ENCODE results near the gene OGFR.
A peak's percentile ranks its signal among the peaks of the same experiment; 100 is the strongest.

Gene OGFR

DNA sequence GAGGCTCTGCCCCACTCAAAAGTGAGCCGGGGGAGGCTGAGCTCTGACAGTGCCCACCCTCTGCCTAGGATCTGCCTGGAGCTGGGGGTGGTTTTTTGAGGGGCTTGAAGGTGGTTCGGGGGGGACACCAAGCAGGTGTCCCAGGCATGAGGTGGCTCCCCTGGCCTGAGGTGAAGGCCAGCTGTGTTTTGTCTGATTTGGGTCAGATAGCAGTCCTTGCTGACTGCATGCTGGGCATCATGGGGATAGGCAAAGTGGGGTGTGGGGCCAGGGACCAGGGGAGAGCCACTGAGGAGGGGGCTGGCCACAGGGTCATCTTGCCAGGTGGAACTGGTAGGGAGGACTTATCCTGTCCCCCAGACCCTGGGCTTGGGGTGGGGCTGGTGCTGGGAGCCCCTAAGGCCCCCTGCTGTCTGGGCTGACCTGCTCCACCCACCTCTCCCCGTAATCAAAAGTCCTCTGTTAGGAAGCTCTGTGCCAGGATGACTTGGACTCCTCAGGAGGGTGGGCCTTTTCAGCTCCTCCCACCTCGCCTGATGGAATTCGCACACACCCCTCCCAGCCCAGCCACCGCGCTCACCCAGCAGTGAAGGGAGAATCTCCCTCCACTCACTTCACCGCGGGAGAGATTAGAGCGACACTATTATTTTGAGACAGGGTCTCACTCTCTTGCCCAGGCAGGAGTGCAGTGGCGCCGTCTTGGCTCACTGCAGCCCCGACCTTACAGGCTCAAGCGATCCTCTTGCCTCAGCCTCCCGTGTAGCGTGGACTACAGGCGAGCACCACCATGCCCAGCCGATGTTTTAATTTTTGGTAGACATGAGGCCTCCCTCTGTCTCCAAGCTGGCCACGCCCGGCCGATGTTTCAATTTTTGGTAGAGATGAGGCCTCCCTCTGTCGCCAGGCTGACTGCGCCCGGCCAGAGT, 10.7 kb downstream of the OGFR start:
- peak; percentile 45 to 74 for DNase-seq

DNA sequence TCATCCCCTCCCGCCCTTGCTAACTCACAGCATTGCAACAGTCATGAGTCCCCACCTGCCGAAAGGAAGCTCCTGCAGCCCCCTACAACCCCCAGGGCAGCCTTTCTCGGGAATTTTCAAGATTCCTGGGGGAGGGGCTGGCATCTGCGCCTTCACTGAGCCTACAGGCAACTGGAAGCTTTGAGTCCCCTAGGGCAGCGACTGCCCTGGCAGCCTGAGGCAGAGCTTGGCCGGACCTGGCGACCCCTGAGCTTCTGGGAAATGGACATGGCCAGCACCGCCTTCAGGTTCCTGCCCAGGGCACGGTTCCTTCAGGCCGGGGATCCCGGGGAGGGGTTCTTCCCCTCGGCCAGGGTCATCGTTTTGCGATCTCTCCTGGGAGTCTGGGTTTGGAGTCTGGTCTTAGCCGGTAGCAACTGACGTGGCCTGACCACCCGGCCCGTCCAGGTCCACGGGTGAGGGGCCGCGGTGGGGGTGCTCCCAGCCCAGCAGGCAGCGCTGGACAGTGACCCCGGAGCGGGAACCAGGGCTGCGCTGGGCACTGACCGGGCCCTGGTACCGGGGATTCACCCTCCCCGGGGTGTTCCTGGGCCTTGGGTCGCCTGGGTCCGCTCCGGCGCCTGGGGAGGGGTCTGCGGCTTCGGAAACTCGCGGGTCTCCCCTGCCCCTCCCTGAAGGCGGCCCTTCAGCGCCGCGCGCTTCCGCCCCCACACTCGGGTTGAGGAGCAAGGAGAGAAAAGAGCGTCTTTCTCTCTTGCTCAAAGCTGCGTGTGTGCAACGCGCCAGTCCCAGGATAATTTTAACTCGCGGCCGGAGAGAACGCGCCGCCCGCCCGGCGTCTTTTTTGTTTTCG, 11.6 kb downstream of the OGFR start:
- no peak for DNase-seq

GRCh38 chr20:62816884-62817873, 12.5 kb downstream of the OGFR start, which contains the start of gene COL9A3:
COL9A3 (plus strand) TSS chr20:62817050; CDS start chr20:62817065, 15 bp downstream.
- DNase-seq: peak; percentile 55 to 88

- DNase-seq: no peak
Measured at GRCh38 chr20:62817975-62818591, 13.4 kb downstream of the OGFR start.

- peak in 1 of 2 experiments; percentile 67 for DNase-seq
Measured at GRCh38 chr20:62818592-62819493, 14.2 kb downstream of the OGFR start.

DNA sequence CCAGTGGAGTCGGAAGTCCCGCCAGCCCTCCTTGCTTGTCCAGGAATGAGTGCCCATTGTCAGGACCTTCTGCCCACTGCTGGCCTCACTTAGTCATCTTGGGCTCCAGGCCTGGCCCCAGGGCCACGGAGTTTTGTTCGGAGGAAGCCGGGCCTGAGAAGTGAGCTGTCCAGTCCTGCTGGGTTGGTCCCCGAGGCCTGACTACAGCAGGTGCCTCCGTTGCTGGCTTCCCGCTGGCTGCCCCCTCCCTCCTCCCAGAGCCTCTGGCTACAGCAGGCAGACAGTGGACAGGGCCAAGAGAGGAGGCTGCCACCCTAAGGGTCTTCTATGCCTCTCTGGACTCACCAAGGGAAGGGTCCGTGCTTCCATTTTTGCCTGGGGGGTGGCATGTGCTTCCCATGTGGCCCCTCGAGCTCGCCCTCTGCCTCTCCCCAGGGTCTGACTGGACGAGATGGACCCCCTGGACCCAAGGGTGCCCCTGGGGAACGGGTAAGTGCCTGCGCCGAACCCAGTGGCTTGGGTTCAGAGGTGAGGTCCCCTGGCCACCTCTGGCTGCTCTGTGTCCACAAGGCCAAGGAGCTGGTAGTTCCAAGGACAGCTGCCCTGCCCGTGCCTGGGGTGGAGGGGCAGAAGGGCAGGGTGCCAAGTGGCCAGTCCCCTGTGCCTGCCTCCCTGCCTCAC, 15.0 kb downstream of the OGFR start:
- no peak for DNase-seq

DNA sequence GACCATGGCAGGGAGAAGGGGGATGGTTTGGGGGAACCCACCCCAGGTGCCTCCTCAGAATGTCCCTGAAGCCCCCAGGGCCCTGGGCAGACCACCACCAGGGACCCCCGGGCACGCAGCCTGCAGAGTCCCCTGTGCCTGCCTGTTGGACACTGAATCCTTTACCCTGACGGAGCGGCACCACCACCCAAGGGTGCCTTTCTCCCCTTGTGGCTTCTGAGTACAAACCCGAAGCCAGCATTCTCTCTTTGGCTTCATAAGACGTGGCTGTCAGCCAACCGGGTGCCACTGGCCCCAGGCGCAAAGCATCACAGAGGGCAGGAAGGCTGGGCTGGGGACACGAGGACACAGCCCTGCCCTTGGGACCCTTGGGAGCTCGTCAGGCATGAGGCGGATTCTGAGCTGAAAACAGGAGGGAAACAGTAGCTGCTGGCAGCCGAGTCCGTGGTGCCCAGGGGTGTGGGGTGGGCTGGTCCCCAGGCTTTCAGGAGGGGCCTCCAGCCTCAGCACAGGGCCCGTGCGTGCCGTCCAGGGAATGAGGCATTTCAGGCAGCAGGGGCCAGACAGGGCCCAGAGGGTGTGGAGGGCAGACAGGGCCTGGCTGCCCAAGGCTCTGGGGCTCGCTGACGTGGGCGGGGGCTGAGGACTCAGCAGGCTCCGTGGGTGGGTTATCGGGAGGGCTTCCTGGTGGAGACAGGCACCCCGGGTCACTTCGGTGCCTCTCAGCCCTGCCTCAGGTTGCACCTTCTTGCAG, 15.8 kb downstream of the OGFR start:
- DNase-seq: no peak

- DNase-seq: no peak
Measured at GRCh38 chr20:62820962-62821725, 16.5 kb downstream of the OGFR start.

DNA sequence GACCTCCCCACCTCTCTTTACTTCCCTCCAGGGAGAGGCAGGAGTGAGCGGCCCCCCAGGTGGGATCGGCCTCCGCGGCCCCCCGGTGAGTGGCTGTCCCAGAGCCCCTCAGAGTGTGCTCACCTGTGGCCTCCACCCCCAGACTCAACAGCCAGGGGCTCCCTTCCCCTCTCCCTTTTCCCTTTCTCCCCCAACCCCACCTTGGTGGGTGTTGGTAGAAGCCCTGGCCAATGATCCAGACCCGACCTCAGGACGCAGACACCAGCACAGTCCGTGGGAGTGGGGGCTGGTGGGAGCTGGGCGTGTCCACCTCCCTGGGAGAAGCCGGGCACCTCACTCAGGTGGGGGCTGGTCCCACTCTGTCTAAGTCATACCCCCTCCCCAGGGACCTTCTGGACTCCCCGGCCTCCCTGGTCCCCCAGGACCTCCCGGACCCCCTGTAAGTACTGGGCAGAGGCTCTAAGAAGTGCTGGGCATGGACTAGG, 17.1 kb downstream of the OGFR start:
- no peak for DNase-seq

- DNase-seq: no peak
Measured at GRCh38 chr20:62822239-62822787, 17.7 kb downstream of the OGFR start.

GRCh38 chr20:62822788-62823651, 18.4 kb downstream of the OGFR start:
- DNase-seq: peak; percentile 91 to 97

- DNase-seq: no peak
Measured at GRCh38 chr20:62823688-62824475, 19.2 kb downstream of the OGFR start.

DNA sequence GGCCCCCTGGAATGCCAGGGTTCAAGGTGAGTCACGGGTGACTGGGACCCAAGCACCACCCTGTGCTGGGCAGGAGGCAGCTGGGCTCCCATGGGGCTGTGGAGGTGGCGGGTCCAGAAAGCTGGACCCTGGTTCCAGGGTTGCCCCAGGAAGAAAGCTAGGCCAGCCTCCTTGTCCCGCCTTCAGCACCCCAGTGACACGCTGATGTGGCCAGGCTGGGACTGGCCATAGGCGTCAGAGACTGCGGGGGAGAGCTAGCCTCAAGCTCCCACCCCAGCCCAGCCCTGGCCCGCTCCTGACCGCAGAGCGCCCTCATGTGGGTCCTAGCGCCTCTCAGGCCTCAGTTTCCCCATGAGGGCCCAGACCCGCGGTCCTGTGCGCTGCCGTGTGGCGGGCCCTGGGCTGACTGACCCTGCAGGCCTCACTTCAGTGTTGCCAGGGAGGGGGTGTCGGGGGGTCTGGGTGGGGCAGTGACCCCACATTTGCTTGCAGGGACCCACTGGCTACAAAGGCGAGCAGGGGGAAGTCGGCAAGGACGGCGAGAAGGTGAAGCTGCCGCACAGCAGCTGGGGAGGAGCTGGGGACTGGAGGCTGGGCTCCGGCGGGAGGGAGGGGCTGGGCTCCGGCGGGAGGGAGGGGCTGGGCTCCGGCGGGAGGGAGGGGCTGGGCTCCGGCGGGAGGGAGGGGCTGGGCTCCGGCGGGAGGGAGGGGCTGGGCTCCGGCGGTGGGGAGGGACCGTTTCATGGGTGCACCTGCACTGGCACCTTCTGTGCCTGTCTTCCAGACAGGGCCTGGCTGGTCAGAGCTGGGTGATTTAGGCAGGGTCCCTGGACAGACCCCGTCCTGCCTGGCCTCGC, 20.1 kb downstream of the OGFR start:
- peak in 1 of 2 experiments; percentile 85 for DNase-seq

DNA sequence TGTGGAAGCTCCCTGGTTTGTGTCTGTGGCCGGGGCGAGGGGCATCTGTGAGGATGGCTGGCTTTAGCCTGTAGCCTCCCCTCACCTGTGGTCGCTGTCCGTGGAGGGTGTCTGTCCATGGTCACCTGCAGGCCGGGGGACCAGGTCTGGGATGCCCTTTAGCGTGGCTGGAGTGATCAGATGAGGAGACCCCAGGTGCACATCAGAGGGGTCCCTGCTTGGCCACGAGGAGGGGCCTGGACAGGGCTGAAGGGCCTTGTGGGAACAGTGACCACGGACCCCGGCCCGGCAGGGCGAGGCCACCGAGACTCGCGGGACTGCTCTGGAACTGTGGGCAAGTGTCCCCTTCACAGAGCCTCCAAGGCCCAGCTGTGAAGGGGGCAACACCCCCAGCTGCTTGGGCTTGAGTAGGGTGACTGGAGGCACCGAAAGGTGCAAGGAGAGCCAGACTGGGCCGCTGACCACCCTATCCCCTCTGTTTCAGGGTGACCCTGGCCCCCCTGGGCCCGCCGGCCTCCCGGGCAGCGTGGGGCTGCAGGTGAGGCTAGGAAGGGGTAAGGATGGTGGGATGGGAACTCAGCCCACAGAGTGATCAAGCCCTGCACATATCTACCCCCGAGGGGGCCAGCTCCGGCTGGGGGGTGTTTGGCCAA, 20.8 kb downstream of the OGFR start:
- DNase-seq: no peak
